Stimulated activated CD8-positive, alpha-beta memory T cell treated with anti-CD3 and anti-CD28 coated beads, Interleukin-15, amount 100 ng/mL, for 4 hours (primary cell): ENCODE results near the gene MYO16.
"Not testable (repeated sequence)": the region's sequence is repeated elsewhere in the genome, so short reads cannot be mapped to it uniquely, and the experiment has no call there.

Experiments
- DNase-seq, 2 donors: peaks; one replicate each; pipeline ENCODE4 v3.0.0-alpha.2; 2020; ENCODE audit warnings: low read depth in 2 of 2

The MYO16 gene

DNA sequence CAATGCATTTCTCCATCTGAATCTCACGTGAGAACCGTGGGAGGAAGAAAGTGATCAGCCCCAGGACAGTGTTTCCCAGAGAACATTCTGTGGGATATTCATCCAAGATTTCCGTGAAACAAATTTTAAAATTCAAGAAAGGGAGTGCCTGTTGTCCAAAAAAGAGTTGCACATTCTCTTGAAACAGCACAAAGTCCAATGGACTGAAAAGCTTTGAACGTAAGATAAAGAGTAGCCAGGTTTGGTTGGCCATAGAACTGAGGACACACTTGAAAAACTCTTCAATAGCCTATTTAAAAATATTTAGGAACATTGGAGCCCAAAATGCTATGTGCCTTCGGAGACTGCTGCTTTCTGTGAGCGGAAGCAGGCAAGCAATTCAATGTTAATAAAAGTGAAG lies 353.9 kb downstream of the MYO16 start:
- no peak for DNase-seq

DNA sequence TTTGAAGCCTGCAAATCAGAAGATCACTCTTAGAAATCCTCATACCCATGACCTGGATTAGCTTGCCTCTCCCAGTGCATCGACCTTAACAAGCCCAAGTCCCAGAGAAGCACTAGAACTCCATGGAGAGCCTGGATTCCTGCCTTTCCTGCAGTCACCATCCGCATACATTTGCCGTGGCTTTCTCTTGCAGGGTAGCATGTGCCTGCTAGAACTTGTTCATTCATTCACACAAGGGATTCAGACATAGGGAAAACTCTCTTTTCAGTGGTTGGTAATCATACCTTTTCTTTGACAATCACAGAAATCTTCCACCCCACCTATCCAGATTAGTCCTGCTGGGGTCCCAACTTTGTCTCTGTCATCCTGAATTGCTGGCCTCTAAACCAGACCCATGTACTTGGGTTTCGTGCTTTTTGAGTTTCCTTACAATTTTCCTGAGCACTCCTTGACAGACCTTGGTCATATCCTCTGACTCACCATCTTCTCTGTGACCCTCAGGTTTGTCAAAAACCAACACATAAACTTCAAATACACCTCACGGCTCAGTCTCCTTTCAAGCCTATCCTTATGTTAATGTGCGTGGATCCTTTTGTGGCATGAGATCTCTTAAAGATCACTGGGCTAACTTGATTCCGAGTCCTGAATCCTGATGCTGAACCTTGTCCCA lies 355.0 kb downstream of the MYO16 start:
- no peak for DNase-seq

DNA sequence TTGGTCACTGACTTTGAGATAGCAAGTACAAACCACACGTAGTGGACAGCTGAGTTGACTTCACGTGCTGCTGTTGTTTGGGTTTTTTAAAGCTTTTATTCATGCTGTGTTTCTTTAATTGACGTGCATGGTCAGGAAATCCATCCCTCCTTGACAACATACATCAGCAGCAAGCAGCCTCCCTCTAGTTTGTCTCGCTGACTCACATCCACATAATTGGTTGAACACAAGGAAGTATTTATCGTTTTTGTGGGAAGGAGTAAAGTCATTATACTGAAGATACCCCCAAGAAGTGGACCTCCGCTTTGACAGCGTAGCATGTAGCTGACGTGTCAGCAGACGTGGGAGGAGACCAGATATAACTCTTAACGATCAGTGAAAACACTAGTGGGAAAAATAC lies 355.8 kb downstream of the MYO16 start:
- DNase-seq, result no peak

DNA sequence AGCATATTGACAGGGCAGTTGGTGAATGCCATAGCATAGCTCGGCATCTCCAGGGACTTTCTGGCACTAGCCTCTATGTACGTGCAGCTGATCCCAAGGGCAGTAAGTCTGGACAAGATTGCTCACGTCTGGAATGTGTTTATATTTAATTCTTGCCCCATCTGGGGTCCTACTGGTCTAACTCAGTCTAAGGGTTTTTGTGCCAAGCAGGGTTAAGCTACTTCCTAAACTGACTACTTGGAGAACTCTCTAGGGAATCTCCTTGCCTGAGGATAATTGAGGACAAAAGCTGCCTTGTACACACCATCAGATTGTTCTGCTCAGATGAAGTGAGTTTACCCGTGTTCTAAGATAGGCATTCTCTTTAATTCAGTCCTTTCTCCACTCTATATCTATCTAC lies 358.1 kb downstream of the MYO16 start:
- no peak for DNase-seq

DNA sequence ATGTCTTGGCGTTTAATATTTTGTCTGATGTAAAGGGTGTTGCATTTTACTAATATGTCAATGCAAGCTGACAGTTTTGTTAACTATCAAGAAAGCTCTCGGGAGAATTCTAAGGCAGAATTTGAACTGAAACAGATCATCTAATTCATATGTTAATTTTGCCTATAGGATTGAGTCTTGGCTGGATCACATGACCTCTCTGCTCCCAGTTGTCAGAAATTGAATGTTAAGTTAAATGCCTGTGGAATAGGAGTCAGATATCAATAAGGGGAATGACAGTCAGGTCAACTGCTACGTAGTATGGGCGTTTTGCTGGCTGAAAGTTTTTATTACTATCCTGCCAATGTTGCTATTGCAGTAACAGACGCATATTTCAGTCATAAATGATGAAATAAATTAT lies 358.5 kb downstream of the MYO16 start:
- no peak for DNase-seq

DNA sequence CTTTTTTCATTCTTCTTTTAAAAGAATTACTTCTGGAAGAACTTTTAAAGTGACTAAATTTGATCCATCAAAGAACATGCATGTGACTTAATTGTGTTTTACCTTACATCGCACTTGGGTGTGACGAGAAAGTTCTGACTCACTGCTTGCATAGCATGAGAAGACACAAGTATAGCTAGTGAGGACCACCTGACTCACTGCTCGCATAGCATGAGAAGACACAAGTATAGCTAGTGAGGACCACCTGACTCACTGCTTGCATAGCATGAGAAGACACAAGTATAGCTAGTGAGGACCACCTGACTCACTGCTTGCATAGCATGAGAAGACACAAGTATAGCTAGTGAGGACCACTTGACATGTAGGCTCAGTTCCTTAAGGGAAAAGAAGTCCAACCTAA lies 362.0 kb downstream of the MYO16 start:
- not testable (repeated sequence) for DNase-seq

DNA sequence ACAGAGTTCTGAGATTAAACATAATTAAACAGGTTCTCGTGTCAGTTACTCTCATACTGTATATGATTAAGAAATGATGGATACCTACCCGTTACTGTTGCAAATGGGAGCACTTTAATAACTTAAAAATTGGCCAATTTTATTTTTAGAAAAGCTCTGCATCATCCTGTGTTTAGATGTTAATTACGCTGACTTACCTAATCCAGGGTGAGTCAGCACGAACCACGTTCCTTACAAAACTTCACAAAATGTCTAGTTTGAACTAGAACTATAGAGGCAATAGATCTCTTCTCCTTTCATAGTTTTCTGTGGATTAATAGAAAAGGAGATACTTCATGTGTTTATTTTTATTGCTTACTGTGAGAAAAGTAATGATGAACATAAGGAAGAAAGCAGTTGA lies 363.9 kb downstream of the MYO16 start:
- no peak for DNase-seq

DNA sequence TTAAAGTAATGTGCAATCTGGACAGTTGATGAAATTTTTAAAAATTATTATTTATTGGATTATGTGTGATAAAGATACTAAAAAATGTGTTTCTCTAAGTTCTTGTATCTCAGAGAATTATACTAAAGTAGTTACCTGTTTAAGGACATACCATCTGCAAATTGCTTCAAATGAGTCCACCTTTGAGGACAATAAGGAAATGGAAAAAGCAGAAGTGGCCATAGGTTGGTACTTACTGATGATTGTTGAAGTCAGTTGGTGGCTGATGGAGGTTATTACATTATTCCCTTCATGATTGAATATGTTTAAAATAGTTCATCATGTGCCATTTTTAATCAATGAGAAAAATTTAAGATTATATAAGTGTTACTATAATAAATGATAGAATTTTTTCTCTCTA lies 367.0 kb downstream of the MYO16 start:
- no peak for DNase-seq

DNA sequence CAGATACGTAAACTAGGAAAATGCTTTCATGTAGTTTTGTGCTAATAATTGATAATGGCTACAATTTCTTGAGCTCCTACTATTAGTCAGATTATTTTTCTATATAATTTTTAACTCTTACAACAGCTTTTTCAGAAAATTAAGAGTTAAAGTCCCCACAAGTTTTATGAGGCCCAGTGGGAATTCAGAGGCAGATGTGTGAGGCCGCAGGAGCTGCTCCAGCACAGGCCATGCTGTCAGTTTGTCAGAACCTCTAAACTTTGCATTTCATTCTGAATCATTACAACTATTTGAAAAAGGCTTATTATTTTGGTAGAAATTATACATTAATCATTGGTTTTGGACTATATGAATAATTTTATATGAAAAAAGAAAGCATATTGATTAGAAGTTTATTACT lies 370.8 kb downstream of the MYO16 start:
- no peak for DNase-seq

DNA sequence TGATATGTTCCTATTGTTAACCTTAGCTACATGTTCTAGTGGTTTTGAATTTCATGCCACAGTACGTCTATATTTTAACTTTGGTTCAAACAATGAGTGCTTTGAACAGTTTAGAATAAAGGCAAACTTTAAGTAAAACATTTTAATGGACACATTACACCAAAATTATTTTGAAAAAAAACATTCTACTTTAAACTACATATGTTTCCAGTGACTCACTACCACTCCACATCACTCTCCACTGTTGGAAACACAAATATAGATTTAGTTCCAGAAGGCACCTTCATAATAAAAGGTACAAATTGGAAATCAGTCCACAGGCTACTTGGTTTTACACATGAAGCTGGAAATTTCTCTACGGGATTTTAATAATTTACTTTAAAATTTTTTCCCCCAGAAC lies 373.5 kb downstream of the MYO16 start:
- DNase-seq, result no peak

DNA sequence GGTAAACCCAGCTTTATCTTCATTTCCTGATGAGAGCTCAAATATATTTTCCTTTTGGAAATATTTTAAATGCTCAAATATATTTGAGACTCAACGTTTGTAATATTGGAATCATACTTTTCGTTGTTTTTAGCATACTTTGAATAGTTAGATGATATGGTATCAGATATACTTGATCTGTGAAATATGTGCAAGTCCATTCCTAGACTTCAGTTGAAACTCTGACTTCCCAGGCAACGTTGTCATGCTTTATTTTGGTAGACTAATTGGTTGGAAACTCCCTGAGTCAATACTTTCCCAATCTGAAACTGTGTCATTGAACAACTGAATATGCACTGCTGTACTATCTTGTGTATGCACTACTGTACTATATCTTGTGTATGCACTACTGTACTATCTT lies 378.5 kb downstream of the MYO16 start:
- DNase-seq, result no peak

DNA sequence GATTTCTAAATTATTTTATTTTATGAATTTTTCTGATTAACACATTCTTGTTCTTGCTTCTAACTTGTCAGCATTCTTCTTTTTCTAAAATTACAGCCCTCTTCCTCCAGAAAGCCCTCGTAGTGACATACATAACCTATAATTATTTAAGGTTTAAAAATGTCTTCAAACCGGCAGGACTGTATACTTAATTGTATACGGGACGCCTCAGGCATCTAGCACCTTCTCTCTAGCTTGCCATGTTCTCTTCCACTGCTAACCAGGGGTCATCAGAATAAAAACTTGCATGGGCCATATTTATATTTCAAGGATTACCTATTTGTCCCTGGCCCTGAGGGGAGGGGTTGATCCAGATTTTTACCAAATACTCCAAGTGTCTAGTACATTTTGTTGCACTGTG lies 380.3 kb downstream of the MYO16 start:
- no peak for DNase-seq

DNA sequence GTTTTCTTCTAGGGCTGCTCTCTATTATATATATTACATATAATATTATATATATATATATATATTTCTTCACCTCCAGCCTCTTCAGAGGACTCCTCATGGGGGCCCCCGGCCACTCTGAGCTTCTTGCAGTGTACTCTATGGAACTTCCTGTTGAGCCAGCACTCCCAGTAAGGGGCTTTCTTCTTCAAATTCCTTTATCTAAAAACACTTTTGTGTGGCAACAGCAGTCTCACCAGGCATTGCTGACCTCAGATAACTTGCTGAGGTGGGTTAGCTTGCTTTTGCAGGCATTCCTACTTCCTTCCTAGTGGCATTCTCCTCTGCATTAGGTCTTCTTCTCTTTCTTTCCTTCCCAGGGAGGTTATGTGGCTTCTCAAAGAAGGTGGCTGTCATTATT lies 381.5 kb downstream of the MYO16 start:
- no peak for DNase-seq

DNA sequence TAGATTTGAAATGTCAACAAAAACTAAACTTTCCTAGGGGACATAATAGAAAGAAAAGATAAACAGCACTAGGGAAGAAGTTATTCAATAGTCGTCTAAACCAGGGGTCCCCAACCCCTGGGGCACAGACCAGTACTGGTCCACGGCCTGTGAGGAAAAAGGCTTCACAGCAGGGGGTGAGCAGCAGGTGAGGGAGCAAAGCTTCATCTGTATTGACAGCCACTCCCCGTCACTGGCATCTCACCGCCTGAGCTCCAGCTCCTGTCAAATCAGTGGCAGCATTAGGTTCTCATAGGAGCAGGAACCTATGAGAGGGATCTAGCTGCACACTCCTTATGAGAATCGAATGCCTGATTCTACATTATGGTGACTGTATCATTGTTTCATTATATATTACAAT lies 382.7 kb downstream of the MYO16 start:
- DNase-seq, result no peak

DNA sequence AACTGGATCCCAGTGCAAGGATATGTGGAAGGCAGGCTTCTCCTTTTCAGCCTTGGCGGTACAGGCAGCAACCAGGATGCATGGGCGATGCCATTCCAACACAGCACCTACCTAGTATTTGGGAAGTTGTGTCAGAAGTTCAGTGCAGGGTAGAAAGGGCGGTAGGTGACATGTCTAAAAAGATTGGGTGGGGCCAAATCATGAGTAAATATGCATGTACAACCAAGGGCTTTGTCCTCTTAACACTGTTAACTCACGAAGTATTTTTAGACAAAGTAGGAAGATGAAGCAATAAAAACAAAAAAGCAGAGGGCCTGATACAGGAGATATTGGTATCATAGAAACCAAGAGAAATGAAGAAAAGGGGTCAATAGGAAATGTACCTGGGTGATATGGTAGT lies 392.1 kb downstream of the MYO16 start:
- DNase-seq, result no peak

DNA sequence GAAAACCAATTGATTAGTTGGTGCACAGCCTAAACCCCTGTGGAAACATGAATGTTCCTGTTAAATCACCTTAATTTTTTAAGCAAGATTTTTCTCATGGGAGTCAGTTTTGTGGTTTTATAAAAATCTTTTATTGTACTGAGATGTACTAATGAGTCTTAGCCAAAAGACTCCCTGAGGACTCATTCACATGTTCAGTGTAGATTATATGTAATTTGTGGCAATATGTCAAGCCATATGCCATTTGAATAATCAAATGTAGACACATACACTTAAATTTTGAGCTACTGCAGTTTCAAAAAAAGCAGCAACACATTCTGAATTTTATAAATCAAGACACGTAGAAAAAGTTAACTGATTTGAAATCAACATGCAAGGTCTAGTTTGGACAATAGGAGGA lies 395.2 kb downstream of the MYO16 start:
- DNase-seq, result no peak

DNA sequence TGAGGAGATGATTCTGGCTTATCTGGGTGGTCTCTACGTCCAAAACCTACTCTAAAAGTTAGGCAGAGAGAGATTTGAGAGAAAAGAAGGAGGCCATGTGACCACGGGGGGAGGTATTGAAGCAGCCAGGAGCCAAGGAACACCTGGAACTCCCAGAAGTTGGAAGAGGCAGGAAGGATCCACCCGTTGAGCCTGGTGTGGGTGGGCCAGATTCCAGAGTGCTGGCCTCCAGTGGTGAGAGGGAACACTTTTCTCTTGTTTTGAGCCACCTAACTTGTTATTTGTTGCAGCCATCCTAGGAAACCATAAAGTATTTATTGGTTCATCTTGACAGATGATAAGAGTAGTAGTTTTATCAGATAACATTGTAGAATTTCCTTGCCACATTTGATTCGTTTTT lies 396.9 kb downstream of the MYO16 start:
- no peak for DNase-seq

DNA sequence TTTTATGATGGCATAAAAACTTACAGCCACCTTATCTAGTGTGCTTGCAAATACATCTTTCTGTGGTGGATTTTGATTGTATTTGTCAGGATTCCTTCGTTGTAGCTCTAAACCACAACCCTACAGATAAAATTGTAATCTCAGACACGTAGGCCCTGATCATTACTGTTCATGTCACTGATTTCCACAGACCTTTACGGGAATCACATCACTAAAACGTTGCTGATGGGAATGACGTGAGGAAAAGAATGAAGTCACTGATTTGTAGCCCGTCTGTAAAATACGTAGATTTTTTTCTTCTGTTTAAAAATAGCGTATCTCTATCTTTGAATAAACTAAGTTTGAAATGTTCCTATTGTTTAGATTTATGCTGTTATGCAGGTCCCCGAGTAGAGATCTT lies 399.2 kb downstream of the MYO16 start:
- no peak for DNase-seq

DNA sequence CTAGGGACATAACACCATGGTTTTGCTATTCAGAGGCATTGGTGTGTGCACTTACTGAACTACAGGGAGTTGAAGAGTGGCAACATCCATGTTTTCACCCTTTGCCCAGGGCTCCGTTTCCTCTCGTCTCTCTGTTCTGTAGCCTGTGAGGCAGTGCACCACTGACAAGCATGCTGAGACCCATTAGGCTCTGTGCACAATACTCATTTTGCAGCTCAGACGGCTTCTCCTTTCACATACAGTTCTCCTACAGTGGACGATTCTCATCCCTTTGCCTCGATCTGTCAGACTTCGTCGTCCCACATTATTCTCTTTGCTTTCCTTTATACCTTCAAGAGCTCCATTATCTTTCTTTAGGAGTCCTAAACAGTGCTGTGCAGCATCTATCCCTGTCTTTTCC lies 403.7 kb downstream of the MYO16 start:
- no peak for DNase-seq

DNA sequence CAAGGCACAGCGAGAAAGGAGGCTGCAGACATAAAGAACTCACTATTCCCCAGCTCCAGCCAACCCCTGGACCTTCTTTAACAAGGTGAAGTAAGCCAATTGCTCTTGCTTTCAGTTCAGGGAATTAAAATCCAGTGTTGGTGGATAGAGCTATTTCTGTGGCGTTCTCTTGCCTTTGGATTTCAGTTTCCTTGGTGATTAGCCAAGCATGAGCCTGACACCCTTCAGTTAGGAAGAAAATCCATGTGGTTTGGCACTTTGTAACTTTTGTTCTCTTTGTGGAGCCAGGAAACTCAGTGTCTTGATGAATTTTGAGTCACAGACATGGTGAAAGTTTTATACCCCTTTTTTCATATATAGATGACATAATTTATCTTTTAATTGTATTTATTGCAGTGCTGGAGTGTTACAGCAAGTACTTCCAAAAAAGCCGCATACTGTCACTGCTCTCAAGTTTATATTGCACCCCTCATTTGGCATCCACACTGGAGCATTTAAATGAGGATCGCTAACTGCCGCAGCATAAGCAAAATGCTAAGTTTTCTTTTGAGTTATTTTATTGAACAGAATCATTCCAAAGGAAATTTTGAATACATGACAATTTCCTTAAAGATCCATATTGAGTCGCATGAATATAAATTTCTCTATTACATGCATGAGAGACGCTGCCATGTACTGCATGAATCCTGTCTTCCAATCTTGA lies 406.8 kb downstream of the MYO16 start:
- DNase-seq, result no peak

DNA sequence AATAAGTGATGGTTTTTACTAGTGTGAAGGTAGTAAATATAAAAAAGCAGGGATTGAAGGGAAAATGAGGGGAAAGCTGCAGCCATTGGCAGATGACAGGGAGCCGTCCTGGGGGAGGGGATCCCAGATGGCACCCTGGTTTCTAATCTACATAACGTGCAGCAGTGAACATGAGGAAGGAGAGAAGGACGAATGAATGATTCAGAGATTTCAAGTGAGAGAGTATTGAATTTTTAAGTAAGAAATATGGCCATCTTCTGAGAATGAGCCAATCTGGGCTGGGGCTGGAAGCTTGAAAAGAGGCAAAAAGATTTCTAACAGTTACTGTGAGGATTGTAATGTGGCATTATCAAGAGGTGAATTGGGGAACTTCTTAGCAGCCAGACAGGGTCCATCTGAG lies 414.2 kb downstream of the MYO16 start:
- DNase-seq, result no peak

DNA sequence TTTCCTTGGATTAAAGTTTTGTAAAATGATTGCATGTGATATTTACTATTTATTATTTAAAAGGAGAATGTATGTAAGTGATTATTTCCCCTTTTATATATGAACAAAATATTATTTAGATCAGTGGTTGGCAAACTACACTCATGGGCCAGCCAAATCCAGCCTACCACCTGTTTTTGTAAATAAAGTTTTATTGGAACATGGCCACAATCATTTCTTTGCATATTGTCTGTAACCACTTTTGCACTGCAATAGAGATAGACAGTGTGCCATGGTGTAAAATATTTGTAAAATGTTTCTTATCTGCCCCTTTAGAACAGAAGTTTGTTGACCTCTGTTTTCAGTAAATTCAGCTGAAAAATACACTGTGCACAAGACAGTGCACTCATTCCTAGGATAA lies 426.4 kb downstream of the MYO16 start:
- no peak for DNase-seq

DNA sequence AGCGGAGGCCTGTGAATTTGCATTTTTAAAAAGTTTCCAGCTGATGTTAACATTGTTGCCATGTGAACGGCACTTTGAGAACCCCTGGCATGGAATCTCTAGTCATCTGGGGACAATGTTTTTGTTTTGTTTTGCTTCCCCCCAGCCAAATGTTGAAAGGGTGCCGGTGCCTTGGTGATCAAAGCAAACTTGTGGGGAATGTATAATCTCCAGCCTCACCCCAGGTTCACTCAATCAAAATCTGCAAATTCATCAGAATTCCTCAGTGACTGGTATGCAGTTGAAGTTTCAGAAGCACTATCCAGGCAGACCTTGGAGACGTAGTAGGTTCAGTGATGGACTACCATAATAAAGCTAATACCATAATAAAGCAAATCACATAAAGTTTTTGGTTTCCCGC lies 428.7 kb downstream of the MYO16 start:
- DNase-seq, result no peak

DNA sequence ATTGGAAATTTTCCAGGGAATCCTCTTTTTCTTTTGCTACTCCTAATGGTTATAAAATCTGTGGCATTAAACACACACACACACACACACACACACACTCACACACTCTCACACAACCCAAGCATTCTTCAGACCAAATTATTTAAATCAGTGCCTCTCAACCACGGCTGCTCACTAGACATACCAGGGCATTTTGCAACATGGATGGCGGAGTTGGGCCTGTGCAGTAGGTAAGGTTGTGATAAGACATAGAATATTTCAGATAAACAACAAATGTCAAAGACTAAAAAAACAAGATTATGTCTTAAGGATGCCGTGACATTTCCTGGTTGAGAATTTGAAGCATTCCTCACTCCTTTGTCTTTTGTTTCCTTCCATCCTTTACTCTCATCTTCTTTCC lies 443.1 kb downstream of the MYO16 start:
- no peak for DNase-seq
